Activated CD4-positive, alpha-beta T cell treated with anti-CD3 and anti-CD28 coated beads, Interleukin-2, Interleukin-6, amounts not matched to agents 100 ng/mL and 50 ng/mL, durations not matched to agents 16 hours and 8 hours (primary cell): ENCODE data around the gene RHOU.
"Not testable (repeated sequence)": the region's sequence is repeated elsewhere in the genome, so short reads cannot be mapped to it uniquely, and the experiment has no call there.

Experiments
- DNase-seq: peaks from one replicate; pipeline ENCODE4 v3.0.0-alpha.2; 2020

Gene RHOU

DNA sequence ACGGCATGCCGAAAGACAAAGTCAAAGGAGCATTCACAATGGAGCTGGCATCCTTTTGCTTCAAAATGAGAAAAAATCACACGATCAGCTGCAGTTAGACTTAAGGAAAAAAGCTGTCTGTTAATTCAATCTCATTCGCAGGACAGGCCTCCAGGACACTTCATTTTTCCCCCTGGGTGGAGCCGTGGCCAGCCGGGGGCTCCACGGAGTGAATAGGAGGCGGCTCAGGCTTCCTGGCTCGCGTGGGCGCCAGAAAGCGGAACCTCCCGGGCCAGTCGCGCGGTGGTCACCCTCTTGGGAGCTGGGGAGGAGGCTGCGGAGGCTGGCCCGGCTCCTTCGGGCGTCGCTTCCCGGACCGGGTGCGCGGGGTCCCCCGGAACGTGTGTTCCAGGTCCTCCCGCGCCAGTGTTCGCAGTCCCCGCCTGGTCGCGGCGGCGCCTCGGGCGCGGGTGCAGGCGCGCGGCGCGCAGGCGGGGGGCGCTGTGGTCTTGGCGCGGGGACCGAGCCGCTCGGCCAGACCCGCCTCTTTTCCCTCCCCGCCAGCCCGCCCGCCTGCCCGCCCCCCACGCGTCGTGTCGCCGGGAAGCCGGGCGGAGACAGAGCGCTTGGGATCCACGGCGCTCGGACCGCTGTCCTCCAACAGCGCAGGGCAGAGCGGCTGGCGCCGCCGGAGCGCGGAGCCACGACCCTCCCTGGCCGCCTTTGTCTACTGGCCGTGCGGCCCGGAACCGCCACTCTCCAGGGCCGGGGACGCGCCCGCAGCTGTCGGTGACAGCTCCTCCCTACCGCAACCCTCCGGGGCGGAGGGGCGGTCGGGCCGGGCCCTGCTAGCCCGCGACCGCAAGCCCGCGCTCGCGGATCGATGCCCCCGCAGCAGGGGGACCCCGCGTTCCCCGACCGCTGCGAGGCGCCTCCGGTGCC is at the start of gene RHOU:
RHOU (plus strand) TSS at position 599 of the 921 bp plus-strand sequence; CDS start at position 863, 264 bp downstream.
- DNase-seq = peak; percentile 80

DNA sequence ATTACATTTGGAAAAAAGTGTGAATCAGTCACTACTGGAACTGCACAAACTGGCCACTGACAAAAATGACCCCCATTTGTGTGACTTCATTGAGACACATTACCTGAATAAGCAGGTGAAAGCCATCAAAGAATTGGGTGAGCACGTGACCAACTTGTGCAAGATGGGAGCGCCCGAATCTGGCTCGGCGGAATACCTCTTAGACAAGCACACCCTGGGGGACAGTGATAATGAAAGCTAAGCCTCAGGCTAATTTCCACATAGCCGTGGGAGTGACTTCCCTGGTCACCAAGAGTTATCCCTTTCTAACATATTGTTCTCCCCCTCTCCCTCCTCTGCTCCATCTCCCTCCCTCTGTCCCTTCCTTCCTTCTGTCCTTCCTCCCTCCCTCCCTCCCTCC is 47.7 kb upstream of the RHOU start:
- no peak for DNase-seq

DNA sequence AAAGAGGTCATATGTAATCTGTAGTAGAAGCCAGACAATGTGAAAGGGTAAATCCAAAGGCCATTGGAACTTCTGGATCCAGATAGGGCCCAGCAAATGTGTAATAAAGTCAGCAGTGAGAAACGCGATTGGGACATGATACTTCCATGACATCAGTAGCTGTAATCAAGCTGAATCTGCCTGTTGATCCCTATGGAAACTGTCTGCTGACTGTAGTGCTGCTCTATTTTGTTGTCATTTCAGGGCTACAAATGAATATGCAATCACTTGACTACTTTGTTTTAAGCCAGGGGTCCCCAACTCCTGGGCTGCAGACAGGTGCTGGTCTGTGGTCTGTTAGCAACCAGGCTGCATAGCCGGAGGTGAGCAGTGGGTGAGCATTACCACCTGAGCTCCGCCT is 46.0 kb upstream of the RHOU start:
- no peak for DNase-seq

DNA sequence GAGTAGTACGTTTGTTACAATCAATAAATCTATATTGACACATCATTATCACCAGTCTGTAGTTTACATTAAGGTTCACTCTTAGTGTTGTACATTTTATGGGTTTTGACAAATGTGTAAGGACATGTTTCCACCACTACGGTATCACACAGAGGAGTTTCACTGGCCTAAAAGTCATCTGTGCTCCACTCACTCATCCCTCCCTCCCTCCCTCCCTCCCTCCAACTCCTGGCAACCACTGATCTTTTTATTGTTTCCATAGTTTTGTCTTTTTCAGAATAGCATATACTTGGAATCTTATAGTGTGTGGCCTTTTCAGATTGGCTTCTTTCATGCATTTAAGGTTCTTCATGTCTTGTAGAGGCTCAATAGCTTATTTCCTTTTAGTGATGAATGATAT is 44.1 kb upstream of the RHOU start:
- DNase-seq = no peak

DNA sequence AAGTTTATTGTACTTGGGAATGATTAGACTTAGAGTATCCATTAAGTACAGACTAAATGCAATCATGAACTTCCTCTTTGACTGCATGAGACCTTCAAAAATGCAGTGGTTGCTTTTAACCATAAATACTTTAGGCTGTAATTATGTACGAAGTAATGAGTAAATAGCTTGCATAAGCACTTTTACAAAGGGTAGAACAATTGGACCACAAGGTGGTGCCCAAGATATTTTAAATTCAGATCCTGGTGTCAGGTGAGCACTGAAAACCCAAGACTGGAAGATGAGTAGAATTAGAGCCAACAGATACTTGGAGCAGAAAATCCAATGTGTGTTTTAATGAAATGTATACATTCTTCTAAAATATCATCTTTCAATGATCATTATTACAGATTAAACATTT is 43.4 kb upstream of the RHOU start:
- DNase-seq = peak; percentile 53

DNA sequence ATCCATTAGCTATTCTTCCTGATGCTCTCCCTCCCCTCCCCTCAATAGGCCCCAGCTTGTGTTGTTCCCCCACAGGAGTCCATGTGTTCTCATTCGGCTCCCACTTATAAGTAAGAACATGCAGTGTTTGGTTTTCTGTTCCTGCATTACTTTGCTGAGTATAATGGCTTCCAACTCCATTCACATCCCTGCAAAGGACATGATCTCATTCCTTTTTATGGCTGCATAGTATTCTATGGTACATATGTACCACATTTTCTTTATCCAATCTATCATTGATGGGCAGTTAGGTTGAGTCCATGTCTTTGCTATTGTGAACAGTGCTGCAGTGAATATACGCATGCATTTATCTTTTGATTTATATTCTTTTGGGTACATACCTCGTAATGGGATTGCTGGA is 40.8 kb upstream of the RHOU start:
- not testable (repeated sequence) for DNase-seq

DNA sequence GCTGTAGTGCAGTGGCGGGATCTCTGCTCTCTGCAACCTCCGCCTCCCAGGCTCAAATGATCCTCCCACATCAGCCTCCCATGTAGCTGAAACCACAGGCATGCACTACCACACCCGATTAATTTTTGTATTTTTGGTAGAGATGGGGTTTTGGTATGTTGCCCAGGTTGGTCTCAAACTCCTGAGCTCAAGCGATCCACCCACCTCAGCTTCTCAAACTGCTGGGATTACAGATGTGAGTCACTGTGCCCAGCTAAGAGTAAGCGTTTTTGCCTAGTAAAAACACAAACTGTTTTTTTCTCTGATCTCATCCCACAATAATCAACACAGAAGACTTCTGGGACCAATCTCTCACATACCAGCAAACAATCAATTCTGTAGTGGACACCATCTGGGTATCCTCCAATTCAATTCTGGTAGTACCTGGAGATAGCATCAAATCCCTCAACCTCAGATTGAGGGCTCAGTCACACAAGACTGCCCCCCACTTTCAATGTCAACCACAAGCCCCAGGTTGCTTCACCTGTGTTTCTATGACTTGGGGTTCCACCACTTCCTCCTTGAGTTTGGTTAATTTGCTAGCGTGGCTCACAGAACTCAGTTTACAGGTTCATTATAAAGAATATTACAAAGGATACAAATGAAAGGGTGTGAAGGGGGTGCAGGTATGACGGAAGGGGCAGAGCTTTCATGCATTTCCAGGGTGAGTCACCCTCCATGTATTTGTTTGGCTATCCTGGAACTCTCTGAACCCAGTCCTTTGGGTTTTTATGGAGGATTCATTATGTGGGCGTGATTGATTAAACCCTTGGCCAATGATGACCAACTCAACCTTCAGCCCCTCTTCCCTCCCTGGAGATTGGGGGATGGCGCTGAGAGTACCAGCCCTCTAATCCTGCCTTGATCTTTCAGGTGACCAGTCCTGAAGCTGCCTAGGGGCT is 40.0 kb upstream of the RHOU start:
- DNase-seq = peak; percentile 33

DNA sequence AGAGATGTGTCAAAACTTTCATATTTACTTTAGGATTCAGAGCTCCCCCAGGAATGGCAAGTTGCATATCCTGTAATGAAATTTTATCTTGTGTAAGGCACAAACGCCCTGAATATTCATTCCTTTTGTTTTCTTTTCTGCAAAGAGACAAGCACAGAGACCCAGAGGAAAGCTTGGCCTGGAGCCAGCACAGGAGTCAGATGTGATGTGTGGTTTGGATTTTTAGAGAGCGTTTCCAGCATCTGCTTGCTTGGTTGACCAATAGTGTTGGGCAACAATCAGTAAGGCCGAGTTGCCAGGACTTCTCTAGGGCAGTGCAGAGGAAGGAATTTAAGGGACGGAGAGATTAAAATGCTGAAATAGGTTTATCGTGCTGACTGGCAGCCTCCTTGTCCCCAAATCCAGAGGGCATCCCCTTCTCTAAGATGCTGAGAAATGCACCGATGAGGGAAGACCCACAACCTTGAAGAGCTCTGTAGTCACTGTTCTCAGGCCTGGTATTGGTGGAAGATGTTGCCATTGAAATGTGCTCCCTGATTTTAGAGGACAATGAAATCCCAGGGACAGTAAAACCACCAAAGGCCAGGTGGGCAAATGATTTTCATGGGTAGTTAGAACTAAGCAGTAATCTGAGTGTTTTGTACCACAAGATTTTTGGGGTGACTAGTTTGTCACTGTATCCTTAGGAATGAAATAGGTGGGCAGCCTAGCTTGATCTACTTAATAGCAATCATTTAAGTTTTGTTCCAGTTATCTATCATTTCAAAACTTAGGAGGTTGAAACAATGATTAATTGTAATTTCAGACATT is 37.9 kb upstream of the RHOU start:
- no peak for DNase-seq

DNA sequence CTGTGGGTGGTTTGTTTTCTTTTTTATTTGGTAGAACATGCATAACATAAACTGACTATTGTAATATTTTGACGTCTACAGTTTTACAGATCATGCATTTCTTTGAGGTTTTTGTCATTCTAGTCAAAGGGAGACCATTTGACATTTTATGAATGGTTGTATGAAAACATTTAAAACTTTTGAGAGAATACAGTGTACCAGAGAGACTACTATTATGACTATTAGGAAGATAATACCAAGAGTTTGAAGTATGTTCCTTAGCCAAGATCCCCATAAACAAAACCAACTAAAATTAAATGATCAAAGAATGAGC is 37.3 kb upstream of the RHOU start:
- DNase-seq = no peak

DNA sequence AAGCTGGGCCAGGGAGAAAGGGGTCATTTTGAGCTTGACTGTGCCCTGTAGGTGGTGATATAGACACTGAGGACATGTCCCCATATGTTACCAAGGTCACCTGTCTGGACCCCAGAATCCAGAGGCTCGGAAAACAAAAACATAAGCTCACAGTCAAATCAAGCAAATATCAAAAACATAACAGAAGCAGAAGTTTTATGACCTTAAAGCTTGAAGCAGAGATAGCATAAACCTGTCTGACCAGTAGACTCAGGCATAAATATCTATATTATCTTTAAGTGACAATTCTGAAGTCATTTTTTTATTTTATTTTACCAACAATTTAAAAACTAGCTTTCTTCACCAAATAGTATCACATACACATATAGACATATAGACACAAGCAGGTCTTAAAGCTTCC is 32.8 kb upstream of the RHOU start:
- DNase-seq = no peak

DNA sequence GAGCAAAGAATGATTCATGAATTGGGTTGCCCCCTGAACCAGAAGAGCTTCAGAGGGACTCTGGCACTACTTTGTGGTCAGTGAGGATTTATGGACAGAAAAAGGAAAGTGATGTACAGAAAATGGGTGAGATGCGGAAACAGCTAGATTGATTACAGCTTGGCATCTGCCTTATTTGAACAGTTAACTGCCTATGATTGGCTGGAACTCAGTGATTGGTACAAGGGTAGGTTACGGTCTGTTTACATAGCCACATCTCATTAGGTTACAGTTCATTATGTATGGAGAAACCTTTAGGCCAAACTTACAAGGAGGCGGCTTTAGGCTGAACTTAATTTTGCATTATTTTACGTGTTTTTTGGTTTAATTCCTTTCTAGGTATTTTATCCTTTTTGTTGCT is 29.0 kb upstream of the RHOU start:
- no peak for DNase-seq

DNA sequence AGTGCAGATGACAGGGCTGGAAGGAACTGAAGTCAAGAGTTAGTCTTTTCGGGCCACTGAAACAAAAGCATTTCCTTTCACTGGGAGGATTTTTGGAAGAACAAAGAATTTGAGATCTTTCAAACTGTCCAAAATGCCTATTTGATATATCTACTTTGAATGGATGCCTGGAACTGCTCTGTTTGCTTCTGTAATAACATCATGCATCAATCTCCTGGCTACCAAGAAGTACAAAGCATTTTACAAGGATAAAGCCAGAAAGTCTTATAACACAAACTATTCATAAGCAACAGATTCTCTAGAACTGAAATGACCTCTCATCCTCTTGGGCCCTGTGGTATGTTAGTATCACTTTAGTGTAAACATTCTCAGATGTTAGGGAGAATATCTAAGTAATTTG is 18.2 kb upstream of the RHOU start:
- DNase-seq = no peak

DNA sequence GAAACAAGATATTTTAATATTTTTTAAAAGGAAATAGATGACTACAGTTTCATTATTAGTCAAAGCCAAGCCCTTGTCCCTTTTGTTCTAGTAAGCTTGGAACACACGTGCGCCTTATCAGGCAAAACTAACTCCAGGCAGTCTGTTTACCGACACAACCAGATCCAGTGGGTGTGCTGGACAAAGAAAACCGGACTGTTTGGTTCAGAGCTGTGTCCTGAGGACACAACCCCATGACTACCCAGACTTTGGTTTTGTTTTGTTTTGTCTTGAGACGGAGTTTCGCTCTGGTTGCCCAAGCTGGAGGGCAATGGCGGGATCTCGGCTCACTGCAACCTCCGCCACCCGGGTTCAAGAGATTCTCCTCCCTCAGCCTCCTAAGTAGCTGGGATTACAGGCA is 13.9 kb upstream of the RHOU start:
- DNase-seq = no peak

DNA sequence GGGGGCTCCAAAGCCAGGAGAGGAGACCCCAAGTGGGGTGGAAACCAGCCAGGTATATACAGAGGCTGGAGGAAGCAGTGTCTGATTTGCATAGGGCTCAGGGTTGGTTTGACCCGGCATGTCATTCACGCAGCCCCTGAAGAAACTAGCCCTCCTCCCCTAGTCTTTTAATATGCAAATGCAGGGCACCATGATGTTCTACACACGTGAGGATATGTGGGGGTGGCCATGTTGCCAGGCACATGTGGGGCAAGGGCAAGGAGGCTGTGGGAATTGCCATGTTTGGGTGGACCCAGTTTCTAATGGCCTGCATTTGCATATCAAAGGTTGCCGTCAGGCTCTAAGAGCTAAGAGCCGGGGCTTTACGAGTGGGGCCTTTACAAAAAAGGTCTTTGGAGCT is 12.0 kb upstream of the RHOU start:
- no peak for DNase-seq

DNA sequence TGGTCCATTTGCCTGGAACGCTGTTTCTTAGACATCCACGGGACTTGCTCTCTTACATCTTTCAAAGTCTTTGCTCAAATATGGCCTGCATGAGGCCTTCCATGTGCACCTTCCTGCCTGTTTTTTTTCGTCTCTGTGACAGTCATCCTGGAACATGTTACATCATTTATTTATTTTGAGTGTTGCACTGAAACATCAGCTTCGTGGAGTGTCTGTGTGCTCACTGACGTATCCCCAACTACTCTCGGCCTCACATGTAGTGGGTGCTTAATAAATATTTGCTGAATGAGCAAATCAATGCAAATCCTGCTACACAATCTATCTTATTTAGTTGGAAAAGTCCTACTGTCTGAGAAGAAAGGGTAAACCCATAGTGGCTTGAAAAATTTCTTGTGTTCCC is 11.4 kb upstream of the RHOU start:
- no peak for DNase-seq

DNA sequence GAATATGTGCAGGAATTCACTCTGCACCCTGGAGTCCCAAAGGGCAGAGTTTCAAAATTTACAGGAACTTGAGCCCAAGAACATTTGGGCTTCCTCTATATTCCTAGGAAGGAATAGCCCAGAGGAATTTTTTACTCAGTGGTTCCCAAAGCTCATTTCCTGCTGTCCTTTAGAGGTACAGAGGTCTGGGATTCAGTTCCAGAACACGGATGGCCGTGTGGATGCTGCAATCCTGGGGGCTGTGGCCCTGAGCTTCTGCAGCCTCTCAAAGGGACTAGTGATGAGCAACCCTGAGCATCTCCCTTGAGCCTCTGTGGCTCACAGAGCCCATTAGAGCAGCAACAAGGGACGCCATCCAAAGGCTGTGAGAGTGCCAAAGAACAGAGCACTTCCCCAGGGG is 10.1 kb upstream of the RHOU start:
- DNase-seq = no peak

DNA sequence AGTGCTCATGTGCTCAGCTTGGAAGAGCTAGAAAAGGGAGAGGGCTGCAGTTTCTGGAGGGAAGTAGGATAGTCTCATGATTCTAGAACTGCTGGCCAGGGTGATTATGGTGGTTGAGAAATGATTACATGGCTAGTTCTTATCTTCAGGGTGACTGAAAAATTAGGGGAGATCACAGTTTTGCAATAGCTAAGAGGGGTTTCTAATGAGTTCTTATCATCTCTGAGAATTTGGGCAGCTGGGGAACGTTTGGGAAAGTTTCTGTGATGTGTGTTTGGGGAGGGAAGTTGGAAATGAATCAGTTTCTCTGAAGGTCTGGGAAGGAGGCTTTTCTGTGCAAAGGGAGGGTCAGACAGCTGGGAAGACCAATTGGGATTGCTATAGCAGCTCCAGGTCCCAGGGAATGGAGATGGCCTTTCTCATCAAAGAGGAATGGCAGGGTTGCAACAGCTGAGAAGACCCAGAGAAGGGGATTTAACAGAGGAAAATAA is 7.6 kb upstream of the RHOU start:
- DNase-seq = no peak

DNA sequence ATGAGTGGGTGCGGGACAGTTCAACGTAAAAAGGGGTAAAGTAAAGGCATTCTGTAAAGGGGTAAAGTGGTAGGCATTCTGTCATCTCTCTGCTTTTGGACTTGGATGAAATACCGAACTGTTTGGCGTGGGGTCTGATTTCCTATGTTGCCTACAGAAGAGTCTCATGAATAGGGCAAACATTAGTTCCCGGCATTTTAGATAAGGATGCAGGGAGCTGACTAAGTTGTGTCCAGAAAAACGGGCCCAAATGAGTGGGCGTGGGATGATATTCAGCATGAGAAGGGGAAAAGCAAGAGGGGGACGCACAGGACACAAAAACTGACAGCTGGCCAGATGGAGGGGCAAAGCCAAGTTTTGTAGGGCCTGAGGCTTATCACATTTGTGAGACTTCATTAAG is 2.9 kb upstream of the RHOU start:
- DNase-seq = no peak

DNA sequence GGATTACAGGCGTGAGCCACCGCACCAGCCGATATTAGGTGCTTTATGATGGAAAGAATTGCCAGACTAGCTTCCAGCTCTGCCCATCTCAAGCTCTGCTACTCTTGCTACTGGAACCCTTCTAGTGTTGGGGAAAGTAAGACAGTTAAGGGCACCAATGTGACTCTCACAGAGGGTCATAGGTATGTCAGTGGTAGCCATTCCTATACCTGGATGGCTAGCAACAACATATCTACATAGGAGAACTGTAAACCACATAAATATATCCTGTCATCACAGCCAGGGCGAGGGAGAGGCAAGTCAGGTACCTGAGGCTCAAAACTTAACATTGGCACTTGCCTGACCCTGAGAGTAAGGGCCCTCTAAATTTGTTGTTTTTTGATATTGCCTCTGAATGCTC is 1.7 kb upstream of the RHOU start:
- DNase-seq = no peak

DNA sequence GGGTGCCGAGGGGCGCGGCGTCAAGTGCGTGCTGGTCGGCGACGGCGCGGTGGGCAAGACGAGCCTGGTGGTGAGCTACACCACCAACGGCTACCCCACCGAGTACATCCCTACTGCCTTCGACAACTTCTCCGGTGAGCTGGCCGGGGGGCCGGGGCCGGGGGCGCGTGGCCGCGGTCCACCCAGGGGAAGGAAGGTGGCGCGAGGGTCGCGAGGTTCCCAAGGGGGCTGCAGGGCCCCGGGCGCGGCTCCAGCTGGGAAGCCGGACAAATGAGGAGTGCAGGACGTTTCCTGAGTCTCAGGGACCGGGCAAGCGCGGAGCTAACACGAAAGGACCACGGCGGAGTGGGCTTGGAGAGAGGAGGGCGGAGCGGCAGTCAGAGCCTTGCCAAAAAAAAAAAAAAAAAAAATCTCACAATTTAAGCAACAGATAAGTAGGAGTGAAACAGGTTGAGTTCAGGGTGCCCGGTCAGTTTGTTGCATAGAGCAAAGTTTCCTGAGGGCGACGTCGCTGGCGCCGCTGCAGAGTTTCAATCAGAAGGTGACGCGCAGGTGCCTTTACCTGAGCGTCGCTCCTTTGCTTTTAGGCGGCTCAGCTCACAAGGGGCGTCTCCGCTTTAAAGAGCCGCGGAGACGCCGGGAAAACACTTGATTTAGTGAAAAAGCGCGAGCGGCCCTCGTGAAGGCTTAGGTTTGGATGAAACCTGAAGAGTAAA is 750 bp downstream of the RHOU start:
- DNase-seq = no peak

DNA sequence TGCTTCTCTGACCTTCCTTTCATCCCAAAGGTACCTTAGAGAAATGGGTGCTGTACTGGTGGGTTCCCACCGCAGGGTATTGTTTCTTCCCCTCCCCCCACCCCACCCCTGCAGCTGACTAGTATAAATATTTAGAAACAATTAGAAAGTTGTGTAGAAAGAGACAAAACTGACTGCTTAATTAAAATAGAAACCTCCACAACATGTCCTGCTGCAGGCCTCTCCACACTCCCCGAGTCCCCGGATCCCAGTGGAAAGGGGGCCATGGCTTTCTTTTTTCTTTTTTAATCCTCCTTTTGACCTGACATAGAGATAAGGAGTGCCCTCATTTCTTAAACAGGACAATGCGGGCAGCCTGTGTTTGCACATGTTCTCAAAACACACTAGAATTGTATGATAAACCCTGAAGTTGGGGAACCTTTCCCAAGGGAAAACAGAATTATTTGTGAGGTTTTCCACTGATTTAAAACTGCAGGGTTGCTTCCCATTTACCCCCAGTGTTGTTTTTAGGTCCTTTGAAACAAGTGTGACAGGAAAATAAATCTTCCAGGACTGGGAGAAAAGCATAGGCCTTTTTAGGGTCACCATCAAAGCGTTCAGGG is 1.7 kb downstream of the RHOU start:
- DNase-seq = no peak

DNA sequence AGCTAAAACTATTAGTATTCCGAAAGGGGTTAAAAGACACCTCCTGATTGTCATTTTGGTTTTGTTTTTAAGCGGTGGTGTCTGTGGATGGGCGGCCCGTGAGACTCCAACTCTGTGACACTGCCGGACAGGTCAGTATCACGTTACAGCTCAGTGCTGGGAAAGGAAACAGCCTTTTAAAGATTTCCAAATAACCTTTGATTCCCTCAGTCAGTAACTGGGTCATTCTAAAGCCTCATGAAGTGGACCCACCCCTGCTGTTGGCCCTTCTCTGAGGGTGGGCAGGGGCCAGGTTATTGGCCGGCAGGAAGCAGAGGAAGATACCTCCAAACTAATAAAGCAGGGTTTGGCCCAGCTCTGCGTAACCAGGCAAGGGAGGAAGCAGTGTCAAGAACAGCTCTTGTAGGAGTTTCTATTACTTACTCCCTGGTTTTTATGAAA is 2.3 kb downstream of the RHOU start:
- DNase-seq = no peak
